GM21737 (cell line): ENCODE results near the gene PTPN14.
"Not testable (repeated sequence)": the region's sequence is repeated elsewhere in the genome, so short reads cannot be mapped to it uniquely, and the experiment has no call there.

ENCODE experiments used
- ATAC-seq: cut with Tn5 transposase; IDR thresholded peaks from one replicate; pipeline ENCODE4 v1.9.1; 2021; ENCODE audit warnings: mild to moderate bottlenecking, moderate library complexity; ENCODE audit not compliant: unreplicated experiment

The PTPN14 gene

DNA sequence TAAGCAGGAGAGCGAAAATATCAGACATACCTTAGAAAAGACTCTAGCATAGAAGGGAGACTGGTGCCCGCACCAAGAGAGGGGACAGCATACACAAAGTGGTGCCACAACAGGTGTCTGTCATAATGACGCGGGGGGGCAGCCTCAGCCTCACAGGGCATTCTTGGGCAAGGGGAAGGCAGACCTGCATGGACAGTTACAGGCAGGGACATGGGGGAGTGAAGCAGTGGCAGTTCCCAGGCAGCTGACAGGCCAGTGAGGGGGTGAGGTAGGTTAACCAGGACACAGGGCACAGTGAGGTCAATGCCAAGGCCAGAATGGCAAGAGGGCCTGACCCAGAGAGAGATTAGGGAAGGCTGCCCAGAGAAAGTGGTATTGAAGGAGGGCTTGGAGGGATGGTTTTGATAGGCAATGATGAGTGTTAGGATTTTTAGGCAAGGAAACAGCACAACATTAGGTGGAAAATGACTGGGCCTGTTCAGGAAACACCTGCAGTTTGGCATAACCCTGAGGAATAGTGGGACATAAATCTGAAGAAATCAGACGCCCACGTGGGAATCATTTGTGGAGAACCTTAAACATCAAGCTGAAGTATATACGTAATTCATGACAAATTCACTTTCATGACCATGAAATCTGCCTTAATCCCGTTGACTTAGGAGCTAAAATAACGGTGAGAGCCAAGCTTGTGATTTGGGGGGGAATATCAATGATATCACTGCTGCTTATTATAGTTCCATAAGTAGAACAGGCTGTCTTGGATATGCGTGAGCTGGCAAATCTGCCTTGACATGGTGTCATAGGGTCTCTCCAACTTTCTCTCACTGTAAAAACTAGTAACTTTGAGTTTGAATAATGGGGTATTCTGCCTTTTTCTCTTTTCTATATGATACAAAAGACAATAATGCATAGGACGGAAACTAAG, 8.9 kb downstream of the PTPN14 start:
- no peak for ATAC-seq

DNA sequence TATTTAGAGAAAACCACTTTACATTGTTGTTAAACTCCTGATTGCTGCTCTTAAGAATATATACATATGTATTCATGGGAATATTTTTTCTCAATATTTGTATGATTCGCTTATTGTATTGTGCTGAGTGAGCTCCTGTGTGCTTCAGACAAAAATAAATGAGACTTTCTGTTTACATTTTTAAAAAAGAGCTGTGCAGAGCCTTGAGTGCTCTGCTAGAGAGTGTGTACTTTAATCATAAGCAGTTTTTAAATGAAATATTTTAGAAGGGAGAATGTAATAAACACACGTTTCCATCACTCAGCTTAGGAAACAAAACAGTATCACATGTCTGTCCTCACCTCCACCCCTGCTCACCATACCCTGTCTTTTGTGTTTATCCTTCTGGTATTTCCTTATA, 9.7 kb downstream of the PTPN14 start:
- ATAC-seq = no peak

DNA sequence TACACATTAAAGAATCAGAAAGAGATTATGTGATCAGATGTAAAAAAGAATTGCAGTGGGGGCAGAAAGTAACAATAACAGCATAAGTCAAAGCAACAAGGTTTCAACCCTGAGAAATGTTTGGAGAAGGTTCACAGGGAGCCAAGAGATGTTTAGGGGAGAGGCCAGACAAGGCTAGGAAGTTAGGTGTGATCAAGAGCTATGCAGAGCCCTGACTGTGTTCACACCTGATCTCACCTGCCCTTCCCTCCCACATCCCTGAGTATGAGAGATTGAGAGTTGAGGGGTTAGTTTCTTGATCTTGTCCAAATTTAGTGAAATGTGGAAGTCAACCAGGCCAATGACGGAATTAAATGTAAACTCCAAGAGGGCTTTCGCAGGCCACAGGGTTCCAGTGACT, 10.2 kb downstream of the PTPN14 start:
- no peak for ATAC-seq

DNA sequence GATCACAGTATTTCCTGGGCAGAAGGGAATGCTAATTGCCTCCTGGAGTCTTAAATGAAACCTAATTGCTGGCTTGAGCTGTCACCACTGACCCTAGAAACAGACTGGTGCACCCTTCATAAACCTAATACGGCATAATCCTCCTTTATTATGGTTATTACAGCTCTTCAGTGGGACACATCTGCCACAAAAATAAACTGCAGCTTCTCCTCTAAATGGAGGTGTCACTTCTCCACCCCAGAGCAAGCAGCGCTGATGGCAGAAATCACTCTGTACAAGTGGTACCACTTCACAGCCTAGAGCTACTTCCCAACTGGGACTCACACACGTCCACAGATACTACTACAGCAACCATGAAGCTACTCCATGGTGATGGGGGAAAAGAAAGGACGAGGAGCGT, 11.1 kb downstream of the PTPN14 start:
- no peak for ATAC-seq

DNA sequence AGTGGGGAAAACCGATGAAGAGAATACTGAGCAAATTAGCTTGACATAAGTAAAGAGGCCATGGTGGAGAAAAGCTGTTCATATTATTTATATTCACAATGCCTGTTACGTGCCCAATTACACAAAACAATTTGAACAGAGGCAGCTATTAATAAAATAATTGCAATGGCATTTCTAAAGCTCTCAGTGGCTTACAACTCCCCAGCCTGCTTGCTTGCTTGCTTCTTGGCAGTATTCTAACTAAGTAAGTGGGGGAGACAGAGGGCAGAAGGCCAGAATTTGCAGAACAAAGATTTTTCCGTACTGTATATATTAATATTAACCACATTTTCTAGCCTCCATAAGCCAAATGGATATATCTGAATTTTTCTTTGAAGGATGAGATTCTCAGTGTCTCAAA, 12.9 kb downstream of the PTPN14 start:
- ATAC-seq = no peak

DNA sequence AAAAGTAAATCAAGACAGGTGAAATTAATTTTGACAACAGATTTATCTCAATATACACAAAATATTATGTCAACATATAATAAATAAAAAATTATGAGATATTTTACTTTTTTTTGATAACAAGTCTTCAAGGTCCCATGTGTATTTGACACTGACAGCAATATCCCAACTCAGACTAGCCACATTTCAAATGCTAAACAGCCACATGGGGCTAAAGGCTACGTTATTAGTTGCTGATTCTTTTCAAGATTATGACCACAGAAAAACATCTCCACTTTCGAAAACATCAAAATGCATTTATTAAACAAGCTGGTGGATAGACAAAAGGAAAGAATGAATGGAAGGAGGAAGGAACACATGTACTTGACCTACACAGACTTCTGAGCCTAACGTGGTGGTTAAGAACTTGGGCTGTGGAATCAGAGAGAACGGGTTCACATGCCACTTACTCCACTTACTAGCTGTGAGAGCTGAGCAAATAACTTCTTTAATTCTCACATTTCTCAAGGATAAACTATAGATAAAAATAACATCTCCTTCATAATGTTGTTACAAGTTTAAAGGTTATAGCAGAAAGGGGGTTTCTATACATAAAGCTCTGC, 13.4 kb downstream of the PTPN14 start:
- ATAC-seq = no peak

DNA sequence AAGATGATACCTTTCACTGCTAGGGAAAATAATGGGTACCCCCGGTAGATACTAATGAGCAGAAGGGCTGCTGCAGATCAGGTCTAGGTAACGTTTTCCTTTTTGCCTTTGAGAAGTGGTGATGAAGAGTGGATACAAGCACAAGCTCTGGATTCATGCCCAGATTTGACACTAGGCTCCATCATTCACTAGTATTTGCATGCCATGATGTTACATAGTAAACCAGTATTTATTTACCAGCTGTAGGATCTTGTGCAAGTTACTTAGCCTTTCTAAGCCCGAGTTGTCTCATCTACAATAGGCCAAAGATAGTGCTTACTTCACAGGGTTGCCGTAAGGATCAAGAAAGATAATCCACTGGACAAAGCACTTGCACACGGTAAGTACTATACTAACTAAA, 14.2 kb downstream of the PTPN14 start:
- no peak for ATAC-seq

DNA sequence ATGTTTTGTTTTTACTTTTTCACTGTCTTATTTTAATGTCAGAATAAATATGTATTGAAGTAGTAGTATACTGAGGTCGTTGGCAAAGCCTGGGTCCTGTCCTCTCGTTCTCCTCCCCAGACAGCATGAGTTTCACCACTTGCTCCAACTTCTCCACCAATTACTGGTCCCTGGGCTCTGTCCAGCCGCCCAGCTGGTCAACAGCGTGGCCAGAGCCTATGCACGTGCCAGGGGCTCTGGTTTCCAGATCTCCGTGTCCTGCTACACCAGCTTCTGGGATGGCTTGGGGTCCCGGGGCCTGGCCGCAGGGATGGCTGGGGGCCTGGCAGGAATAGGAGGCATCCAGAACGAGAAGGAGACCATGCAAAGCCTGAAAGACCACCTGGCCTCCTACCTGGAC, 19.3 kb downstream of the PTPN14 start:
- ATAC-seq = no peak

DNA sequence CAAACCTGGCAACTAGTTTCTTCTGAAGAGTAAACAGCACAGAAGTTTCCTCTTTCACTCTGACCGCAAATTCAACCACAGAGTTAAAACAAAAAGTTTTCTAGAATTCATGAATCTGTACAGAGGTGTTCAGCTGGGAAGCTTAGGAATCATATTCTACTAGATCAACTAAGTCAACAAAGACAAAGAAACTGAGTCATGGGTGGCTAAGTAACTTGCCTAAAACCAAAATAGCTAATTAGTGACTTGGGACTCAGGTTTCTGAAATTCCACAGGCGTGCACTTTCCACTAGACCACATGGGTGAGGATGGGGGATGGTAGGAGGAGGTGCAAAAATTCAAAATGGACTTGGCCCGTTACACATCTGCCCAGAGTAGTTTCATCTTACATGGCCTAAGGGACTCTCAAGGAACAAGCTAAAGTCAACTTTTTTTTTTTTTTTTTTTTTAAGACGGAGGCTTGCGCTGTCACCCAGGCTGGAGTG, 25.8 kb downstream of the PTPN14 start:
- ATAC-seq = no peak

DNA sequence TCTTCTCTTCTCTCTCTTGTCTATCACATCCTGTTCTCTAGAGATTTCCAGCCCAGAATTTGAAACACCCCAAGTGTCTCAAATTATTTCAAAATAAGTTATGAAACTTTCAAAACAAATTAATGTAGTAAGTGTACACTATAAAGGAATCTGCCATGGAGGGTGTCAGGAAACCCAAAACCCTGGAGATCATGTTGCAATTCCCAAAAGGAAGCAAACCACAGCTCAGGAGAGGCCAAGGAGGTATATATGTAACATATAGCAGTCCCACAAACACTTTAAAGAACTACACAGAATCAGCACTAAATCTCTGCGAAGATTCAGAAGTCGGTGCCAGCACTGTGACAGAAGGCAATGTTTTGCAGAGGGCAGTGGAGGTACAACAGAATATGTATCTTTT, 26.6 kb downstream of the PTPN14 start:
- no peak for ATAC-seq

DNA sequence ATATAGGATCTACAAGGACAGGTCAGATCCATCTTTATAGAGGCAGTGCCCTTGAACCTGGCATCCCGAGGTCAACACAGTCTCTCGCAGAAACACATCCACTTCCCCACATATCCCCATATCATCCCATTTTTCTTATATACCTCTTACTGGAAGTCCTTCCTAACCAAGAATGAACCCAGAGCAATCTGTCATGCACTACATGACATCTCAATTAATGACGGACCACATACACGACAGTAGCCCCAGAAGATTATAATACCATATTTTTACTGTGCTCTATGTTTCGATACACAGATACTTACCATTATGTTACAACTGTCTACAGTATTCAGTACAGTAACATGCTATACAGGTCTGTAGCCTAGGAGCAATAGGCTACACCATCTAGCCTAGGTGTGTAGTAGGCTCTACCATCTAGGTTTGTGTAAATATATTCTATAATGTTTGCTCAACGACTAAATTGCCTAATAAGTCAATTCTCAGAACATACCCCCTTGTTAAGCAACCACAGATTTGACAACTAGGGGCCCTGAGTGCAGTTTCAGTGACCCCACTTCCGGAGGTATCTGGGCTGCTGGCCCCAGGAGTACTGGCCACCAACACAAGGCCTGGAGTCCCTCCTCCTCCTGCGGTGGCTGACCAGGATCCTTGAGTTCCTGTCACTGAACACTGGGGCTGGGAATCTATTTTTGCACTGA, 28.1 kb downstream of the PTPN14 start:
- ATAC-seq = no peak

DNA sequence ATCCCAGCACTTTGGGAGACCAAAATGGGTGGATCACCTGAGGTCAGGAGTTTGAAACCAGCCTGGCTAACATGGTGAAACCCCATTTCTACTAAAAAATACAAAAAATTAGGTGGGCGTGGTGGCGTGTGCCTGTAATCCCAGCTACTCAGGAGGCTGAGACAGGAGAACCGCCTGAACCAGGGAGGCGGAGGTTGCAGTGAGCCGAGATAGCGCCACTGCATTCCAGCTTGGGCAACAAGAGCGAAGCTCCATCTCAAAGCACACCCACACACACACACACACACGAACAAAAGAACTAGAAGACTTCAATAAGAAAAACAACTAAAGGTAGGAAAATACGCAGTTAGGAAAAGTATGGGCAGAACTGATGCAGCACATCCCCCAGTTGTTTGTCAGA, 29.9 kb downstream of the PTPN14 start:
- ATAC-seq = not testable (repeated sequence)

DNA sequence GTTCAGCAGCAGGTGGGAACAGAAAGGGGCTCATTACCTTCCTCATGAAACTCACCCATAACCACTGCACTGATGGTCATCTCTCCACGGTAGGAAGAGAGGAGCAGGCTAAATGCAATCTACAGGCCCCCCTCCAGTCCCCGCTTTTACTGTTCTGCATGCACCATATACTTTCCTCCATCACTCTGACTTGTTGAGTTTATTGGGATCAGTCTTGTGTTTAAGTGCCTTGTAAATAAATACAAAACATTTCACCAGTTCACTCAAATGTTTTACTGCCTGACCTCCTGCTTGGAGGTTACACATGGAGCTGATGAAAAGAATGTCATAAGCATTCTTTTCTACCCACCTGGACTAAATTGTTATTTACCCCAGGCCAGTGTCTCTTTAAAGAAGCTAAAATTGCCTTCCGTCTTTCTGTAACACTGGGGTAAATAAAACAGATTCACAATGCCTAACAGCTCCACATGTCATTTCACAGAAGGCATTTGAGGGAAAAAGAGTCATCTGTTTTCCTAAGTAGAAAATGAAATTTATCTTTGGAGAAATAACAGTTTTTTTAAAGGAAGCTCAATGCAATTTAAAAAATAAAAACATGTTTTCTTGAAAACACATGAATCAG, 30.7 kb downstream of the PTPN14 start:
- no peak for ATAC-seq

DNA sequence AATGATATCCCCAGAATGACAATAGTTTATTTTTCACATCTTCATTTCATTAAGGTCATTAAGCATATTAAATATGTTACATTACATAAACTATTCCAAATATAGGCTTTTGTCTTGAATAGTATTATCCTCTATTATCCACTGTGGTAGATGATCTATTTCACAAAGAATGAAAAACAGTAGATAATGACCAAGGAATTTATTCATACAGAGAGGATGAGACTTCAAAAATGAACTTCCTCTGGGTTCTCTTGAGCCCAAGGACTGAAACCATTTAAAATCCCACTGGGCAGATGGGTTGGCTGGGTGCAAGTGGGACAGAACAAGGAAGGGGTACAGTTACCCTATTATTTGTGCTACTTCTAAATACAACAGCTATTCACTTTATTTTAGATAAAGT, 33.0 kb downstream of the PTPN14 start:
- ATAC-seq = no peak

DNA sequence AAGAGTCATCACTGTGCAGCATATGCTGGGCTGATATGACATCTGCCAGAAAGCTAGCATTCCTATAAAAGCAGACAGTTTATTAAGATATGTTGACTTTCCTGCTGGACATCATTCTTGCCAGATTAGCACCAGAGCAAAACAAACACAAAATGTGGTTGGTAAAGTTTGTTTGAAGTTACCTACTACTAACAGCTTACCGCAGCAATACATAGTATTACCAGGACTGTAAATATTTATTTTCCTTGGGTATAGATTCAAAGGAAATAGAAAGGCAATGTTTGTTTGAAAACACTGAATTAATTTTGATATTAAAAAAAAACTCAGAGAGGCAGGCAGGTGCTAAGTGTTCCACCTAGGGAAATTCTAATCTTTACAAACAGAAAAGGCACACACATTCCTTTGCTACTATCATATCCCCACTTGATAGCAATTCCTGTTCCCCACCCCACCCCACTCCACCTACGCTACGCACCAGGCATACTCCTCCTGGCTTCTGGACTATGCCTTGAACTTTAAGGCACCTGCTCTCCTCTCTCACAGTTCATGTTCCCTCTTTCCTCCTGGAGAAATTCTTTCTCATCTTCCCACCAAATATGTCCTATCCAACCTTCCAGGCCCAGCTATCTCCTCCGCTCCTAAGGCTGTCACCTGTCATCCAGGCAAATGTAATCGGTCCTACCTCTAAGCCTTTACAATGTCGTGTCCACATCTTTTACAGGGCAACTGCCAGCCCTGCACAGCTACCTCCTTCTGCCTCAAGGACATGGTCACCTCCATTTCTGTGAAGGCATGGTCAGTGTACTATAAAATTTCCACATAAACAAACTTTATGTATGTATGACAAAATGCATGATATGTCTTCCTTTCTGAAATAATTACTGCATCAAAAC, 34.7 kb downstream of the PTPN14 start:
- ATAC-seq = no peak

DNA sequence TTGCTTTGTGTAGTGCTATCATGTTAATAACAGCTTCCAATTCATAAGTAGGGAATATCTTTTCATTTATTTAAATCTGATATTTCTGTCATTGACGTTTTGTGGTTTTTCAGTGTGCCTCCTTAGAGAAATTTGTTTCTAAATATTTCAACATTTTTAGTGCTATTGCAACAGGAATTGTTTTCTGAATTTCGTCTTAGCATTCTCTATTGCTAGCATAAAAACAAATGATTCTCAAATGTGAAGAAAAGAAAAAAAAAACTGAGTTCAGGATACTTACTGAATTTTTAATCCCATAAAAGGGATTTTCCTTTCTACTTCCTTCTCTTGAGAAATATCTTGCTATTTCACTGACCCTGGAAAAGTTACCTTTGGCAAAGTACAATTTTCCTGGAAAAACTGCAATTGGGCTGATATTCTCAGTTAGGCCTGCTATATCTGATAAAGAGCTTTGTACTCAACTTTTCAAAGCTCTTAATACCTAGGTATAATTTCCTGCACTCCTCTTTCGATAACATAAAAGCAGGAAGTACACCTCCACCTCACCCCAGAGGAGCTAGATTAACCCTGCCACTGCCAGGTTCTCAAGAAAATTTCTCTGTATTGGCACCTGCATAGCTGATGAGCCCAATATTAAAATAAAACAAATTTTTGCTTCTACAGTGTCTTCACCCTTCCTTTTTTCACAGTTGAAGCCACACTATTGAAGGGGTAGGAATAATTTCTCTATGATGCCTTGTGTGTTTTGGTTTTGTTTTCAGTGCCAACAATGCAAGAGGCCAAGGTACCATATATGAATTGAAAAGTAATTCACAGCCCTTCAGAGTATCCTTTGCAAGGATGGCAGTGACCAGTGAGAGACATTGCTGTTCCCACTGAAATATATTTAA, 35.6 kb downstream of the PTPN14 start:
- ATAC-seq = no peak

DNA sequence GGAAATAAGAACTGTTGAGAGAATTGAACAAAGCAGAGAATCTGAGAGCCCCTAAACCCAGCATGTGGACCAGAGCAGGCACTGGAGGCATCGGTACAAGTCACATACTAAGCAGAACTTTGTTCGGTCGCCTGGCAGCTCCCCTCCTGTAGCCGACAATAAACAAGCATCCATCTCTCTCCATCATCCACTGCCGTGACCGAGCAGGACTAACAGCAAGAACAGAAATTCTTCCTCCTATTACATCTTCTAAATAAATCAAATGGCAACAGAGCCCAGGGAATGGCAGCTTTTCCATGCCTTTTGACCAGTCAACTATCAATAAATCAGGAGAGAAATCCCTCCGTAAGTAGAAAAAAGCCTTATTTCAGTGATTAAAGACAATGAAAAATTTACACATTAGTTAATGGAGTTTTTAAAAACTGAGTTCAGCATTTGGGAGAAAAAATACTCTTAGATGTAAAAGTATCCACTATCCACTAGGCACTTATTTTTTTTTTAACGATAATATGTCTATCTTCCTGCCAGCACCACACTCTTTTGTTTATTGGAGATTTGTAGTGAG, 36.5 kb downstream of the PTPN14 start:
- ATAC-seq = no peak

DNA sequence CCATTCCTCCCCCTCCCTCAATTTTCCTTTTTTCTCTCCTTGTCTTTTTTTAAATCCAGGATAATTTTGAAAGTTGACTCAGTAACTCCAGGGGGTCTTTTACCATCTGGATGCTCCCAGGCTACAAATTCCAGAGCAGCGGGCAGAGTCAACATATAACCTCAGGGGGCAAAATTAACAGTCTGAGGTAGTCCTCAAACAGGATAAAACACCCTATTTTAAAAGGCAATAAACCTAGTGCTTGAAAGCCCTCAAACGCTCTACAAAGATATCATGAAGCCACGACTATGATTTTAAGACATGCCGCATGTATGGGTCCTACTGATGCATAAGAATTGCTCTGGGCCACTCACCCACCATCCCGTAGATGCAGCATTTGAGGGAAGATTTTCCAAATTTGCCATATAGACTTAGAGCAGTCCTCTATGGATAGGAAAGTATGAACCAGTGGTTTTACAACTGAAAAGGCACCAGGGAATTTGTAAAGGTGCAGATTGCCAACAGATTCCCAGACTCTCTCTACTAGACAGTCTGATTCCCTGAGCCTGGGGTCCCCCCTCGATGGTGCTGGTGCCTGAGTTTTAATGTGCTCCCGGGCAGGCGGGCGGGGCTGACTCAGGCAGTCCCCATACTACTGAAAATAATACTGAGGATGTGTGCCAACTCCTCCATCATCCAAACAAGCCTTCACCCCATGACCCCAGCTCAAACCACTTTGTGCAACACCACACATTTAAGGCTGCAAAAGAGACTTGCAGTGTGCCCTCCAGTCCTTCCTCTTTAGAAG, 37.2 kb downstream of the PTPN14 start:
- no peak for ATAC-seq
